ENCODE measurements around the gene PCED1A. TPM values are rescaled to one million over a fixed set of nuclear protein-coding genes. Genes with fewer than 3 reads are reported as not detected.
A peak's percentile ranks its signal among the peaks of the same experiment; 100 is the strongest.

Gene PCED1A
- total RNA-seq, 1 donor from 2014 or later: 40.4 TPM

GRCh38 chr20:2867081-2867864 lies 26.8 kb upstream of the PCED1A start:
- ATAC-seq (no peak), DNase-seq (ENCODE audit: low spot score) (no peak)
- intact Hi-C loops (cut with DNase I): no loop called here

GRCh38 chr20:2866236-2866635 lies 25.8 kb upstream of the PCED1A start:
- DNase-seq (ENCODE audit: low spot score) (no peak), ATAC-seq (no peak)
- intact Hi-C loops (cut with DNase I): no loop called here

GRCh38 chr20:2865630-2866029 lies 25.2 kb upstream of the PCED1A start:
- intact Hi-C loops (cut with DNase I): no loop called here
- DNase-seq (ENCODE audit: low spot score): no peak
- no peak for ATAC-seq

- DNase-seq (ENCODE audit: low spot score): no peak
- intact Hi-C loops (cut with DNase I): no loop called here
- no peak for ATAC-seq
Observed at GRCh38 chr20:2865101-2865500, 24.6 kb upstream of the PCED1A start.

- no peak for ATAC-seq
- no peak for DNase-seq (ENCODE audit: low spot score)
- intact Hi-C loops (cut with DNase I): no loop called here
Observed at GRCh38 chr20:2864626-2865025, 24.2 kb upstream of the PCED1A start.

- intact Hi-C loops (cut with DNase I): no loop called here
- DNase-seq (ENCODE audit: low spot score) (no peak), ATAC-seq (no peak)
Observed at GRCh38 chr20:2859330-2860121, 19.1 kb upstream of the PCED1A start.

- DNase-seq (ENCODE audit: low spot score): no peak
- ATAC-seq: no peak
- intact Hi-C loops (cut with DNase I): no loop called here
Observed at GRCh38 chr20:2858591-2858990, 18.1 kb upstream of the PCED1A start.

GRCh38 chr20:2851086-2851485 lies 10.6 kb upstream of the PCED1A start:
- intact Hi-C loops (cut with DNase I): no loop called here
- ATAC-seq (no peak), DNase-seq (ENCODE audit: low spot score) (no peak)

- intact Hi-C loops (cut with DNase I): no loop called here
- no peak for DNase-seq (ENCODE audit: low spot score)
- ATAC-seq: no peak
Observed at GRCh38 chr20:2849529-2849928, 9.1 kb upstream of the PCED1A start.

GRCh38 chr20:2847802-2848201 lies 7.3 kb upstream of the PCED1A start:
- DNase-seq (ENCODE audit: low spot score) (no peak), ATAC-seq (no peak)
- intact Hi-C loops (cut with DNase I): no loop called here

GRCh38 chr20:2846698-2847097 lies 6.2 kb upstream of the PCED1A start:
- ATAC-seq (no peak), DNase-seq (ENCODE audit: low spot score) (no peak)
- intact Hi-C loops (cut with DNase I): no loop called here

GRCh38 chr20:2845607-2846006 lies 5.2 kb upstream of the PCED1A start:
- no peak for DNase-seq (ENCODE audit: low spot score)
- no peak for ATAC-seq
- intact Hi-C loops (cut with DNase I): no loop called here

GRCh38 chr20:2840967-2841531 lies 594 bp upstream of the PCED1A start:
- DNase-seq (ENCODE audit: low spot score): peak; percentile 82
- intact Hi-C loops (cut with DNase I): no loop called here
- peak; percentile 64 for ATAC-seq

- intact Hi-C loops (cut with DNase I): no loop called here
- no peak for DNase-seq (ENCODE audit: low spot score)
- no peak for ATAC-seq
Observed at GRCh38 chr20:2839732-2840137, 720 bp downstream of the PCED1A start.

GRCh38 chr20:2838847-2839671 lies 1.4 kb downstream of the PCED1A start:
- ATAC-seq (no peak), DNase-seq (ENCODE audit: low spot score) (no peak)
- intact Hi-C loops (cut with DNase I): no loop called here

GRCh38 chr20:2838170-2838797 lies 2.2 kb downstream of the PCED1A start:
- intact Hi-C loops (cut with DNase I): no loop called here
- no peak for DNase-seq (ENCODE audit: low spot score)
- no peak for ATAC-seq

GRCh38 chr20:2837221-2837960 lies 3.1 kb downstream of the PCED1A start:
- intact Hi-C loops (cut with DNase I): no loop called here
- ATAC-seq (no peak), DNase-seq (ENCODE audit: low spot score) (no peak)

- no peak for ATAC-seq
- intact Hi-C loops (cut with DNase I): no loop called here
Observed at GRCh38 chr20:2836035-2836434, 4.4 kb downstream of the PCED1A start.

More at GRCh38 chr20:2836035-2836434, 4.4 kb downstream of the PCED1A start:
- no peak for DNase-seq (ENCODE audit: low spot score)

Measured in sciatic nerve (tissue), 2 donors.